Hematopoietic multipotent progenitor cell treated with erythropoietin and hydrocortisone succinate and interleukin-3 and kit ligand, for 8 days (in vitro differentiated cells): ENCODE results near the gene LAMA2.

Source experiments
- DNase-seq: peaks from one replicate; pipeline ENCODE4 v3.0.0-alpha.2; 2015

The LAMA2 gene

GRCh38 chr6:129096651-129097290, 213.8 kb downstream of the LAMA2 start:
- no peak for DNase-seq

- no peak for DNase-seq
Measured at GRCh38 chr6:129098061-129098553, 215.2 kb downstream of the LAMA2 start.

- DNase-seq, result no peak
Measured at GRCh38 chr6:129099696-129100095, 216.8 kb downstream of the LAMA2 start.

- DNase-seq, result no peak
Measured at GRCh38 chr6:129100164-129100563, 217.2 kb downstream of the LAMA2 start.

GRCh38 chr6:129102741-129103140, 219.8 kb downstream of the LAMA2 start:
- no peak for DNase-seq

- DNase-seq, result no peak
Measured at GRCh38 chr6:129104131-129104530, 221.2 kb downstream of the LAMA2 start.

GRCh38 chr6:129104560-129104959, 221.6 kb downstream of the LAMA2 start:
- no peak for DNase-seq

- DNase-seq, result no peak
Measured at GRCh38 chr6:129105035-129105434, 222.1 kb downstream of the LAMA2 start.

GRCh38 chr6:129105793-129106192, 222.9 kb downstream of the LAMA2 start:
- DNase-seq, result no peak

- no peak for DNase-seq
Measured at GRCh38 chr6:129108337-129108736, 225.4 kb downstream of the LAMA2 start.

- DNase-seq, result no peak
Measured at GRCh38 chr6:129110690-129111343, 227.9 kb downstream of the LAMA2 start.

GRCh38 chr6:129111346-129111745, 228.4 kb downstream of the LAMA2 start:
- DNase-seq, result no peak

- DNase-seq, result no peak
Measured at GRCh38 chr6:129111853-129112252, 228.9 kb downstream of the LAMA2 start.

- DNase-seq, result no peak
Measured at GRCh38 chr6:129112591-129112990, 229.7 kb downstream of the LAMA2 start.

GRCh38 chr6:129113637-129114036, 230.7 kb downstream of the LAMA2 start:
- no peak for DNase-seq

- DNase-seq, result no peak
Measured at GRCh38 chr6:129114636-129115391, 231.9 kb downstream of the LAMA2 start.

- no peak for DNase-seq
Measured at GRCh38 chr6:129115471-129115870, 232.5 kb downstream of the LAMA2 start.

- no peak for DNase-seq
Measured at GRCh38 chr6:129117355-129117754, 234.4 kb downstream of the LAMA2 start.

- no peak for DNase-seq
Measured at GRCh38 chr6:129120856-129121638, 238.1 kb downstream of the LAMA2 start.

- DNase-seq, result no peak
Measured at GRCh38 chr6:129124347-129124746, 241.4 kb downstream of the LAMA2 start.

- DNase-seq, result no peak
Measured at GRCh38 chr6:129130106-129130505, 247.2 kb downstream of the LAMA2 start.

- no peak for DNase-seq
Measured at GRCh38 chr6:129130959-129131681, 248.2 kb downstream of the LAMA2 start.
